Endothelial cell of umbilical vein (primary cell): ENCODE measurements around the gene MYBBP1A. TPM values are rescaled to one million over a fixed set of nuclear protein-coding genes. Genes with fewer than 3 reads are reported as not detected.

Source experiments
- BruUV-seq: library from RNA; stranded (reverse); fragments of 400-500 nt; replicated peaks from 2 replicates; lab custom pipeline; 2021; lab: Mats Ljungman, UMichigan
- CTCF ChIA-PET: fragments of 300-600, 350-600 bp; sonication (Branson Sonifier 250); formaldehyde crosslinking; loops from one replicate; lab custom pipeline; 2021; ENCODE audit warnings: antibody characterized with exemption, inconsistent platforms; lab: Charles Lee
- POLR2A ChIA-PET: fragments of 300-600, 350-600 bp; sonication (Branson Sonifier 250); formaldehyde crosslinking; loops from one replicate; lab custom pipeline; 2021; ENCODE audit warnings: antibody characterized with exemption, inconsistent platforms; lab: Charles Lee
- DNase-seq: peaks from one replicate; pipeline ENCODE4 v3.0.0-alpha.2; 2011; ENCODE audit warnings: low read depth, low spot score
- FAIRE-seq: peaks from 2 replicates; lab custom pipeline; 2011; peaks lifted over from hg19 to GRCh38; lab: Jason Lieb, UNC
- H2AFZ ChIP-seq: 2 replicates; pipeline ENCODE4 v1.6.0; 2012; ENCODE audit warnings: low read depth, low read length, control low read depth, inconsistent platforms
- H3K27ac ChIP-seq: 2 replicates; pipeline ENCODE4 v1.5.1; 2011; ENCODE audit warnings: low read depth, mild to moderate bottlenecking, control low read depth, low read length, moderate library complexity; ENCODE audit not compliant: insufficient read depth
- H3K27me3 ChIP-seq, 2 experiments: 2 replicates each; pipeline versions ENCODE4 v1.6.0 to v1.6.1; 2011; ENCODE audit warnings: low read length in 2 of 2, mixed read lengths in 1 of 2; ENCODE audit not compliant: control insufficient read depth in 2 of 2, insufficient read depth in 2 of 2
- H3K36me3 ChIP-seq, 2 experiments: 2 replicates in 1 of 2; 3 replicates in 1 of 2; pipeline ENCODE4 v1.5.1; 2011; ENCODE audit warnings: low read length in 2 of 2, mild to moderate bottlenecking in 1 of 2, moderate library complexity in 1 of 2; ENCODE audit not compliant: control insufficient read depth in 2 of 2, insufficient read depth in 2 of 2; ENCODE audit errors: extremely low read depth in 1 of 2
- H3K4me1 ChIP-seq: 3 replicates; pipeline ENCODE4 v1.5.1; 2011; ENCODE audit warnings: mild to moderate bottlenecking, low read length; ENCODE audit not compliant: control insufficient read depth, insufficient read depth; ENCODE audit errors: extremely low read depth
- H3K4me2 ChIP-seq: 2 replicates; pipeline ENCODE4 v1.6.1; 2011; ENCODE audit warnings: low read length, control low read depth, mixed read lengths; ENCODE audit not compliant: insufficient read depth
- H3K4me3 ChIP-seq, 3 experiments: fragments of 200-600 bp in 1 of 3; sonication (generic), shearing (Covaris generic) in 1 of 3; replicated peaks in 1 of 3; 2 replicates each; pipeline ENCODE4 v1.5.1; 2011 to 2016; ENCODE audit warnings: control low read depth in 3 of 3, low read length in 3 of 3, mild to moderate bottlenecking in 2 of 3, inconsistent platforms in 1 of 3, low read depth in 1 of 3, moderate library complexity in 1 of 3; ENCODE audit not compliant: insufficient read depth in 1 of 3
- H3K79me2 ChIP-seq: 2 replicates; pipeline ENCODE4 v1.6.0; 2012; ENCODE audit warnings: low read length, inconsistent platforms; ENCODE audit not compliant: control insufficient read depth, insufficient read depth
- H3K9ac ChIP-seq: replicated peaks from 2 replicates; pipeline ENCODE3; 2011; ENCODE audit warnings: low read length, control low read depth; ENCODE audit not compliant: insufficient read depth; ENCODE audit errors: extremely low read depth
- H3K9me1 ChIP-seq: replicated peaks from 3 replicates; pipeline ENCODE4 v1.6.0; 2011; ENCODE audit warnings: mild to moderate bottlenecking, low read length; ENCODE audit not compliant: control insufficient read depth, insufficient read depth; ENCODE audit errors: extremely low read depth
- H3K9me3 ChIP-seq: replicated peaks from 2 replicates; pipeline ENCODE4 v1.5.1; 2012; ENCODE audit warnings: low read length, inconsistent platforms; ENCODE audit not compliant: control insufficient read depth, insufficient read depth
- H4K20me1 ChIP-seq: replicated peaks from 2 replicates; pipeline ENCODE3; 2011; ENCODE audit warnings: mild to moderate bottlenecking, low read length; ENCODE audit not compliant: control insufficient read depth, insufficient read depth; ENCODE audit errors: extremely low read depth
- EZH2 ChIP-seq: IDR thresholded peaks from 2 replicates; pipeline ENCODE4 v1.6.1; 2012; ENCODE audit warnings: borderline replicate concordance, low read depth, mild to moderate bottlenecking, moderate library complexity, low read length, inconsistent platforms; ENCODE audit not compliant: severe bottlenecking
- FOS ChIP-seq: IDR thresholded peaks from 2 replicates; pipeline ENCODE4 v1.6.1; 2011; ENCODE audit warnings: mild to moderate bottlenecking, low read length, moderate library complexity, borderline replicate concordance; ENCODE audit not compliant: insufficient read depth
- GATA2 ChIP-seq: IDR thresholded peaks from 2 replicates; pipeline ENCODE4 v1.7.0; 2011; ENCODE audit warnings: low read depth, mild to moderate bottlenecking, moderate library complexity, mixed read lengths, low read length; ENCODE audit not compliant: insufficient read length, insufficient read depth
- JUN ChIP-seq: IDR thresholded peaks from 2 replicates; pipeline ENCODE4 v1.6.1; 2011; ENCODE audit warnings: borderline replicate concordance, low read depth; ENCODE audit not compliant: insufficient read length, insufficient read depth
- MYC ChIP-seq: IDR thresholded peaks from one replicate; pipeline ENCODE4 v1.6.1; 2011; ENCODE audit warnings: mild to moderate bottlenecking, low read depth, low read length
- POLR2A ChIP-seq: IDR thresholded peaks from 2 replicates; pipeline ENCODE4 v1.6.1; 2012; ENCODE audit warnings: low read depth, mild to moderate bottlenecking, control low read depth, low read length
- POLR2AphosphoS5 ChIP-seq: IDR thresholded peaks from 2 replicates; pipeline ENCODE4 v1.6.1; 2012; ENCODE audit warnings: low read depth, mild to moderate bottlenecking, control low read depth, low read length, moderate library complexity; ENCODE audit not compliant: insufficient read depth
- dilution Hi-C: fragments of 300-500 bp; cut with MboI; formaldehyde crosslinking; loops from one replicate; pipeline ENCODE4 v1.15.0; 2019; ENCODE audit warnings: low sequenced_read_pairs; ENCODE audit not compliant: extremely low pct_ligation_motif_present
- intact Hi-C: fragments of 100-400 bp; cut with micrococcal nuclease; formaldehyde crosslinking; loops from one replicate; pipeline ENCODE4 v1.10.0; 2022
- polyA plus RNA-seq, 4 experiments: library from polyadenylated mRNA; depleted of rRNA in 3 of 4; stranded (reverse) in 3 of 4; unstranded in 1 of 4; fragments of >200 nt; gene quantifications; 2 replicates each; pipeline versions ENCODE4 v1.2.1 to v1.2.3, GENCODE V29; 2011 to 2012; ENCODE audit warnings: missing spikeins in 1 of 4
- total RNA-seq: library from RNA; stranded (reverse); gene quantifications from 2 replicates; pipeline ENCODE4 v1.2.3, GENCODE V29; 2021
- TF ChIP-seq, protein P1 (sequence below): IDR thresholded peaks from 2 replicates; pipeline ENCODE4 v1.6.1; 2011; ENCODE audit not compliant: insufficient read depth, insufficient read length
- TF ChIP-seq, protein P2 (sequence below), 2 donors: IDR thresholded peaks; 1 replicate in 1 of 2; 2 replicates in 1 of 2; pipeline ENCODE4 v1.5.1; 2011; ENCODE audit warnings: low read length in 2 of 2, mild to moderate bottlenecking in 2 of 2, moderate library complexity in 2 of 2, control low read depth in 1 of 2, inconsistent platforms in 1 of 2, low read depth in 1 of 2; ENCODE audit not compliant: insufficient read depth in 1 of 2; ENCODE audit errors: extremely low read depth in 1 of 2

The MYBBP1A gene
- total and polyA plus RNA-seq, 2 donors (not counting 3 experiments of a cell fraction or from before 2014, with no cell fraction given): 26.8 to 79.2 TPM

DNA sequence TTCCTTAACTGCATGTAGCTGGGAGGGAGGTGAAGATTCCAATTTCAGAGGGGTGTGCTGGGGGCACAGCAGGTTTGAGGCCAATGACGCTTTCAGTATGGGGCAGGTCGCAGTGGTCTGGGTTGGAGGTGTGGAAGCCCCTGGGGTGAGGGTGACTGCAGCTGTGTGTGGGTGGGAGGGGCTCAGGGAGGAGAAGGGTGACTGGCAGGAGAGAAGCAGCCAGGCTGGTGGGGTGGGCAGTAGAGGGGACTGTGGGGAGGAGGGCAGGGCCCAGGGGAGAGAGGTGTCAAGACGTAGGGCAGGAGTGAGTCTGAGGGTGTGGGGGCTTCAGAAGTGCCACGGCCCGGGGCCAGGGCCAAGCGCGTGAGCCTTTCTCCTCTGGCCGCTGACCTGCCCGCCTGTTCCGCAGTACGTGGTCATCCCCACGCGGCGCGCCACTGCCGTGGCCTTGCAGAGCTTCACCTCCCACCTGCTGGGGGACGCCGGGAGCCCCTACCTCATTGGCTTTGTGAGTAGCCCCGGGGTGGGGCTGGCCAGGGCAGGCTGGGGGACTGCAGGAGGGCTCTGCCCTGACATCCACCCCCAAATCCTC, 19.4 kb downstream of the MYBBP1A start:
- TF ChIP-seq POLR2AphosphoS5 (peak; percentile 6), POLR2A (no peak)
- intact Hi-C loops: no loop called here
- dilution Hi-C loops: no loop called here
- no peaks in the 10 kb centered on the region for H3K9me3 ChIP-seq
- DNase-seq: no peak
- no peak overlapping the region for H3K4me3 ChIP-seq
- no peaks in the 10 kb centered on the region for H4K20me1 ChIP-seq
- H3K9ac ChIP-seq: no peak overlapping the region
- no peak overlapping the region for H3K4me2 ChIP-seq
- peaks cover 2 to 35% of the 10 kb centered on the region in 2 experiments for H3K36me3 ChIP-seq
- H3K27me3 ChIP-seq: no peaks in the 10 kb centered on the region
- H3K79me2 ChIP-seq: no peaks in the 10 kb centered on the region
- no TSS peak for BruUV-seq
- ChIA-PET CTCF (no interaction called here), POLR2A (interaction anchor here (0.6 kb wide), 1 partner anchor 14 kb away, joined by 3 read pairs; no protein-coding TSS in a partner anchor)
- H3K27ac ChIP-seq: no peak overlapping the region
- FAIRE-seq: no peak
- no peaks in the 10 kb centered on the region for H3K9me1 ChIP-seq
- peaks cover 77% of the 10 kb centered on the region for H3K4me1 ChIP-seq
- no peak overlapping the region for H2AFZ ChIP-seq

DNA sequence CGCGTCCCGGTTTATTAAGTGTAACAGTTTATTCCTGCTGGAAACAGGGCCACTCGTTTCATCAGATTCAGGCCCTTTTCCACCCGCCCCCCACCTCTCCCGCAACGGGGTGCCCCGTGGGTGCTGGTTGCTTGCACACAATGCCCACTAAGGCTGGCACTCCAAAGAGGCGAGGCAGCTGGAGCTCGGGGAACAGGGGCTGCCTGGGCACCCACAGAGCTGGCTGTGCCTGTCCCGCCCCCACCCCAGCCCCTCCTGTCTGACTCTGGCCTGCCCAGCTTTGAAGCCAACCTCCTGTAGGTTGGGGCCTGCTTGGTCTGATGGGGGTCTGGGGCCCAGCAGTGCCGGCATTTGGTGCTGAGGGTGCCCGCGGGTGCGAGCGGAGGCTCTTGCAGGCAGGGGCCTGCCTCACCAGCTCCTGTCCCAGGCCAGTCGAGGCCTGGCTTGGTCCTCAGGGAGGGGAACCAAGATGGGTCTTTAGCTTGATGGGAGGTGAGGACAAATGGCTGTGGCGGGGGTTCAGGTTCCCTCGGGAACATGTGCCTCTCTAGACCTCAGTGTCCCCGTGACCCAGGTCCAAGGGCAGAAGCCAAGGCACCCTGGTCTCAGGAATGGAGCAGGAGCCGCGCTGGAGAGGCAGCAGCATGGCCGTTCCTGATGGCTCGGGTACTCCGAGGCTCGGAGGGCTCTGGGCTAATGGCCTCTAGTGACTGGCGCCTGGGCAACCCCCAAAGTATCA, 20.1 kb downstream of the MYBBP1A start:
- Histone ChIP-seq H3K9me3 (no peaks in the 10 kb centered on the region), H3K9ac (no peak overlapping the region), H3K27me3 (no peaks in the 10 kb centered on the region), H3K4me2 (no peak overlapping the region), H3K36me3 (peaks cover under 1 to 35% of the 10 kb centered on the region in 2 experiments), H4K20me1 (no peaks in the 10 kb centered on the region), H3K79me2 (no peaks in the 10 kb centered on the region), H2AFZ (no peak overlapping the region), H3K4me1 (peaks cover 77% of the 10 kb centered on the region), H3K9me1 (no peaks in the 10 kb centered on the region), H3K4me3 (no peak overlapping the region), H3K27ac (peak overlapping the region; percentile 39)
- no peak for FAIRE-seq
- dilution Hi-C loops (no loop called here), intact Hi-C loops (no loop called here)
- CTCF ChIA-PET: interaction anchor here (1.8 kb wide), 1 partner anchor 114 kb away, joined by 7 read pairs; no protein-coding TSS in a partner anchor
- BruUV-seq: no TSS peak
- DNase-seq: no peak
- TF ChIP-seq, protein P1, sequence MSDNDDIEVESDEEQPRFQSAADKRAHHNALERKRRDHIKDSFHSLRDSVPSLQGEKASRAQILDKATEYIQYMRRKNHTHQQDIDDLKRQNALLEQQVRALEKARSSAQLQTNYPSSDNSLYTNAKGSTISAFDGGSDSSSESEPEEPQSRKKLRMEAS: no peak
- TF ChIP-seq JUN: no peak
- no peak for TF ChIP-seq GATA2
- no peak for TF ChIP-seq MYC
- TF ChIP-seq POLR2AphosphoS5: no peak
- TF ChIP-seq POLR2A: no peak
- no peak for TF ChIP-seq FOS
- no peak for TF ChIP-seq EZH2
- TF ChIP-seq, protein P2, sequence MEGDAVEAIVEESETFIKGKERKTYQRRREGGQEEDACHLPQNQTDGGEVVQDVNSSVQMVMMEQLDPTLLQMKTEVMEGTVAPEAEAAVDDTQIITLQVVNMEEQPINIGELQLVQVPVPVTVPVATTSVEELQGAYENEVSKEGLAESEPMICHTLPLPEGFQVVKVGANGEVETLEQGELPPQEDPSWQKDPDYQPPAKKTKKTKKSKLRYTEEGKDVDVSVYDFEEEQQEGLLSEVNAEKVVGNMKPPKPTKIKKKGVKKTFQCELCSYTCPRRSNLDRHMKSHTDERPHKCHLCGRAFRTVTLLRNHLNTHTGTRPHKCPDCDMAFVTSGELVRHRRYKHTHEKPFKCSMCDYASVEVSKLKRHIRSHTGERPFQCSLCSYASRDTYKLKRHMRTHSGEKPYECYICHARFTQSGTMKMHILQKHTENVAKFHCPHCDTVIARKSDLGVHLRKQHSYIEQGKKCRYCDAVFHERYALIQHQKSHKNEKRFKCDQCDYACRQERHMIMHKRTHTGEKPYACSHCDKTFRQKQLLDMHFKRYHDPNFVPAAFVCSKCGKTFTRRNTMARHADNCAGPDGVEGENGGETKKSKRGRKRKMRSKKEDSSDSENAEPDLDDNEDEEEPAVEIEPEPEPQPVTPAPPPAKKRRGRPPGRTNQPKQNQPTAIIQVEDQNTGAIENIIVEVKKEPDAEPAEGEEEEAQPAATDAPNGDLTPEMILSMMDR (IDR thresholded peaks at IDR 0.05; ENCODE audit: extremely low read depth in 1 of 2, insufficient read depth in 1 of 2, low read depth in 1 of 2, low read length in 2 of 2): no peak
- POLR2A ChIA-PET: no interaction called here
